HCT116 (cell line): ENCODE measurements around the gene ZMYM4.

Experiments used
- CTCF ChIP-seq, 3 experiments: fragments of 200-600 bp in 1 of 3; sonication (generic) in 1 of 3; IDR thresholded peaks in 2 of 3; conservative IDR thresholded peaks in 1 of 3; 2 replicates each; pipeline ENCODE4 v1.5.1; 2012 to 2017; ENCODE audit warnings: low read depth in 2 of 3, low read length in 2 of 3, antibody characterized with exemption in 1 of 3, borderline replicate concordance in 1 of 3, control low read depth in 1 of 3, mild to moderate bottlenecking in 1 of 3, mixed read lengths in 1 of 3, mixed run types in 1 of 3, moderate library complexity in 1 of 3; ENCODE audit not compliant: insufficient read depth in 1 of 3
- EZH2phosphoT487 ChIP-seq: fragments of 200-600 bp; IDR thresholded peaks from 2 replicates; pipeline ENCODE4 v1.6.1; 2018; ENCODE audit warnings: antibody characterized with exemption, borderline replicate concordance
- SRF ChIP-seq: IDR thresholded peaks from 2 replicates; pipeline ENCODE4 v1.6.1; 2012; ENCODE audit warnings: low read depth
- ZFX ChIP-seq: fragments of 450-650 bp; IDR thresholded peaks from 2 replicates; pipeline ENCODE4 v1.6.1; 2017

DNA sequence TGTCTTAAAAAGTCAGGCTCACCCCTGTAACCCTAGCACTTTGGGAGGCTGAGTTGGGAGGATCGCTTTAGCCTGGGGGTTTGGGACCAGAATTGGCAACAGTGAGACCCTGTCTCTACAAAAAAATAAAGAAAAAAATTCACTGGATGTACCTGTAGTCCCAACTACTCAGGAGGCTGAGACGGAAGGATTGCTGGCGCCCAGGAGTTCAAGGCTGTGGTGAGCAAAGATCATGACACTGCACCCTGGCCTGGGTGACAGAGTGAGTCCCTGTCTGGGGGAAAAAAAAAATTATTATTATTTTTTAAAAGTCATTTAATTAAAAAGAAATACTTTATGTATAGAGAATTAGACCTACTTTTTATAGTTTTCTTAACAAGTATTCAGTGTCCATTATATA is 47.1 kb downstream of the ZMYM4 start:
- TF ChIP-seq SRF (no peak), ZFX (no peak), EZH2phosphoT487 (no peak), CTCF (IDR thresholded peaks at IDR 0.05 in 2 of 3, conservative IDR thresholded peaks at IDR 0.05 in 1 of 3; ENCODE audit: borderline replicate concordance in 1 of 3, insufficient read depth in 1 of 3, low read depth in 2 of 3, low read length in 2 of 3) (no peak)
